ENCODE results near the gene PLP1. TPM values are rescaled to one million over a fixed set of nuclear protein-coding genes. Genes with fewer than 3 reads are reported as not detected.

PLP1 gene
- total RNA-seq, result not detected
- polyA plus RNA-seq, result not detected
- not detected for total RNA-seq

GRCh38 chrX:103776546-103776945, at the start of gene PLP1:
Gene PLP1 (plus strand): TSS chrX:103776840. CDS start chrX:103776996, 156 bp downstream.
- Histone ChIP-seq H3K9me3 (ENCODE audit: control insufficient read depth in 2 of 3, low read length in 3 of 3) (no peaks in the 10 kb centered on the region), H3K27ac (ENCODE audit: low read depth, low read length) (no peak within 1 kb of the TSS), H3K4me1 (ENCODE audit: control insufficient read depth in 2 of 2, insufficient read depth in 2 of 2, low read length in 2 of 2) (no peaks in the 10 kb centered on the region), H3K4me3 (ENCODE audit: low read length) (no peak within 1 kb of the TSS), H3K27me3 (ENCODE audit: control insufficient read depth in 2 of 2, insufficient read depth in 2 of 2, low read length in 2 of 2) (no peaks in the 10 kb centered on the region), H3K36me3 (ENCODE audit: control insufficient read depth in 2 of 3, insufficient read depth in 3 of 3, low read length in 3 of 3) (no peaks in the 10 kb centered on the region)
- ATAC-seq (no peak), DNase-seq (no peak)
- no peaks in the 10 kb centered on the region for H3K36me3 Mint-ChIP-seq
- no peaks in the 10 kb centered on the region for H3K4me1 Mint-ChIP-seq
- no peak within 1 kb of the TSS for H3K27ac Mint-ChIP-seq
- H3K27me3 Mint-ChIP-seq, result peaks cover 0 to 4% (median 0%) of the 10 kb centered on the region in 5 donors
- ChIA-PET POLR2A (no interaction called here), CTCF (no interaction called here)
- H3K4me3 Mint-ChIP-seq, result no peak within 1 kb of the TSS
- intact Hi-C loops (cut with micrococcal nuclease), result no loop called here
- H3K9me3 Mint-ChIP-seq, result no peaks in the 10 kb centered on the region

GRCh38 chrX:103727115-103727514, 49.5 kb upstream of the PLP1 start:
- POLR2A ChIA-PET, result no interaction called here
- DNase-seq (no peak), ATAC-seq (no peak)
- no peak overlapping the region for H3K4me3 ChIP-seq (ENCODE audit: low read length)
- Mint-ChIP-seq H3K27me3 (peaks cover 0 to 14% (median 4%) of the 10 kb centered on the region in 5 donors), H3K27ac (no peak overlapping the region), H3K4me1 (peaks cover 0 to 6% (median 0%) of the 10 kb centered on the region in 7 donors), H3K4me3 (no peak overlapping the region), H3K36me3 (no peaks in the 10 kb centered on the region), H3K9me3 (no peaks in the 10 kb centered on the region)
- H3K36me3 ChIP-seq (ENCODE audit: control insufficient read depth in 2 of 3, insufficient read depth in 3 of 3, low read length in 3 of 3), result no peaks in the 10 kb centered on the region
- H3K27me3 ChIP-seq (ENCODE audit: control insufficient read depth in 2 of 2, insufficient read depth in 2 of 2, low read length in 2 of 2), result no peaks in the 10 kb centered on the region
- CTCF ChIA-PET, result no interaction called here
- H3K27ac ChIP-seq (ENCODE audit: low read depth, low read length), result no peak overlapping the region
- intact Hi-C loops (cut with micrococcal nuclease), result no loop called here
- H3K4me1 ChIP-seq (ENCODE audit: control insufficient read depth in 2 of 2, insufficient read depth in 2 of 2, low read length in 2 of 2), result no peaks in the 10 kb centered on the region
- no peaks in the 10 kb centered on the region for H3K9me3 ChIP-seq (ENCODE audit: control insufficient read depth in 2 of 3, low read length in 3 of 3)

GRCh38 chrX:103729015-103729414, 47.6 kb upstream of the PLP1 start:
- POLR2A ChIA-PET, result no interaction called here
- H3K4me3 ChIP-seq (ENCODE audit: low read length), result no peak overlapping the region
- intact Hi-C loops (cut with micrococcal nuclease), result no loop called here
- no peaks in the 10 kb centered on the region for H3K27me3 ChIP-seq (ENCODE audit: control insufficient read depth in 2 of 2, insufficient read depth in 2 of 2, low read length in 2 of 2)
- H3K4me1 ChIP-seq (ENCODE audit: control insufficient read depth in 2 of 2, insufficient read depth in 2 of 2, low read length in 2 of 2), result no peaks in the 10 kb centered on the region
- no peak for ATAC-seq
- no peak for DNase-seq
- Mint-ChIP-seq H3K27me3 (peaks cover 0 to 15% (median 5%) of the 10 kb centered on the region in 5 donors), H3K36me3 (no peaks in the 10 kb centered on the region), H3K9me3 (no peaks in the 10 kb centered on the region), H3K27ac (no peak overlapping the region), H3K4me1 (peaks cover 0 to 6% (median 0%) of the 10 kb centered on the region in 7 donors), H3K4me3 (no peak overlapping the region)
- H3K9me3 ChIP-seq (ENCODE audit: control insufficient read depth in 2 of 3, low read length in 3 of 3), result no peaks in the 10 kb centered on the region
- no peak overlapping the region for H3K27ac ChIP-seq (ENCODE audit: low read depth, low read length)
- CTCF ChIA-PET, result no interaction called here
- no peaks in the 10 kb centered on the region for H3K36me3 ChIP-seq (ENCODE audit: control insufficient read depth in 2 of 3, insufficient read depth in 3 of 3, low read length in 3 of 3)

GRCh38 chrX:103730147-103730795, 46.4 kb upstream of the PLP1 start:
- Histone ChIP-seq H3K4me3 (ENCODE audit: low read length) (no peak overlapping the region), H3K36me3 (ENCODE audit: control insufficient read depth in 2 of 3, insufficient read depth in 3 of 3, low read length in 3 of 3) (no peaks in the 10 kb centered on the region), H3K27ac (ENCODE audit: low read depth, low read length) (no peak overlapping the region), H3K4me1 (ENCODE audit: control insufficient read depth in 2 of 2, insufficient read depth in 2 of 2, low read length in 2 of 2) (no peaks in the 10 kb centered on the region), H3K27me3 (ENCODE audit: control insufficient read depth in 2 of 2, insufficient read depth in 2 of 2, low read length in 2 of 2) (no peaks in the 10 kb centered on the region), H3K9me3 (ENCODE audit: control insufficient read depth in 2 of 3, low read length in 3 of 3) (no peaks in the 10 kb centered on the region)
- ATAC-seq (peak; percentile 49), DNase-seq (no peak)
- H3K36me3 Mint-ChIP-seq, result no peaks in the 10 kb centered on the region
- peaks cover 0 to 6% (median 0%) of the 10 kb centered on the region in 7 donors for H3K4me1 Mint-ChIP-seq
- POLR2A ChIA-PET, result no interaction called here
- H3K4me3 Mint-ChIP-seq, result no peak overlapping the region
- CTCF ChIA-PET, result no interaction called here
- no peak overlapping the region for H3K27ac Mint-ChIP-seq
- H3K27me3 Mint-ChIP-seq, result peaks cover 0 to 15% (median 5%) of the 10 kb centered on the region in 5 donors
- no peaks in the 10 kb centered on the region for H3K9me3 Mint-ChIP-seq
- intact Hi-C loops (cut with micrococcal nuclease), result no loop called here

GRCh38 chrX:103730796-103731493, 45.7 kb upstream of the PLP1 start:
- H3K4me1 ChIP-seq (ENCODE audit: control insufficient read depth in 2 of 2, insufficient read depth in 2 of 2, low read length in 2 of 2), result no peaks in the 10 kb centered on the region
- POLR2A ChIA-PET, result no interaction called here
- Mint-ChIP-seq H3K4me3 (no peak overlapping the region), H3K27ac (no peak overlapping the region), H3K36me3 (no peaks in the 10 kb centered on the region), H3K4me1 (peaks cover 0 to 6% (median 0%) of the 10 kb centered on the region in 7 donors), H3K27me3 (peaks cover 0 to 15% (median 5%) of the 10 kb centered on the region in 5 donors), H3K9me3 (no peaks in the 10 kb centered on the region)
- CTCF ChIA-PET, result no interaction called here
- H3K27me3 ChIP-seq (ENCODE audit: control insufficient read depth in 2 of 2, insufficient read depth in 2 of 2, low read length in 2 of 2), result no peaks in the 10 kb centered on the region
- intact Hi-C loops (cut with micrococcal nuclease), result no loop called here
- H3K4me3 ChIP-seq (ENCODE audit: low read length), result no peak overlapping the region
- no peaks in the 10 kb centered on the region for H3K9me3 ChIP-seq (ENCODE audit: control insufficient read depth in 2 of 3, low read length in 3 of 3)
- DNase-seq (no peak), ATAC-seq (no peak)
- H3K36me3 ChIP-seq (ENCODE audit: control insufficient read depth in 2 of 3, insufficient read depth in 3 of 3, low read length in 3 of 3), result no peaks in the 10 kb centered on the region
- H3K27ac ChIP-seq (ENCODE audit: low read depth, low read length), result no peak overlapping the region

- Mint-ChIP-seq H3K27me3 (peaks cover 0 to 15% (median 5%) of the 10 kb centered on the region in 5 donors), H3K36me3 (no peaks in the 10 kb centered on the region), H3K4me1 (peaks cover 0 to 6% (median 0%) of the 10 kb centered on the region in 7 donors), H3K9me3 (no peaks in the 10 kb centered on the region), H3K4me3 (no peak overlapping the region), H3K27ac (no peak overlapping the region)
- intact Hi-C loops (cut with micrococcal nuclease), result no loop called here
- H3K9me3 ChIP-seq (ENCODE audit: control insufficient read depth in 2 of 3, low read length in 3 of 3), result no peaks in the 10 kb centered on the region
- CTCF ChIA-PET, result interaction anchor here (0.6 kb wide), 1 partner anchor 1127 kb away, joined by 3 read pairs; no protein-coding TSS in a partner anchor
- no peaks in the 10 kb centered on the region for H3K27me3 ChIP-seq (ENCODE audit: control insufficient read depth in 2 of 2, insufficient read depth in 2 of 2, low read length in 2 of 2)
- no peak for ATAC-seq
- POLR2A ChIA-PET, result no interaction called here
- DNase-seq, result no peak
- no peak overlapping the region for H3K4me3 ChIP-seq (ENCODE audit: low read length)
- H3K4me1 ChIP-seq (ENCODE audit: control insufficient read depth in 2 of 2, insufficient read depth in 2 of 2, low read length in 2 of 2), result no peaks in the 10 kb centered on the region
- no peaks in the 10 kb centered on the region for H3K36me3 ChIP-seq (ENCODE audit: control insufficient read depth in 2 of 3, insufficient read depth in 3 of 3, low read length in 3 of 3)
- no peak overlapping the region for H3K27ac ChIP-seq (ENCODE audit: low read depth, low read length)
These were observed 43.6 kb upstream of the PLP1 start for GRCh38 chrX:103733017-103733416.
